ENCODE measurements around the gene PCDHGA8. TPM values are rescaled to one million over a fixed set of nuclear protein-coding genes. Genes with fewer than 3 reads are reported as not detected.

PCDHGA8 gene
- total RNA-seq, 3 donors from 2014 or later (not counting 1 experiment from before 2014, with no cell fraction given), result 0.07 to 0.28 (median 0.09) TPM

DNA sequence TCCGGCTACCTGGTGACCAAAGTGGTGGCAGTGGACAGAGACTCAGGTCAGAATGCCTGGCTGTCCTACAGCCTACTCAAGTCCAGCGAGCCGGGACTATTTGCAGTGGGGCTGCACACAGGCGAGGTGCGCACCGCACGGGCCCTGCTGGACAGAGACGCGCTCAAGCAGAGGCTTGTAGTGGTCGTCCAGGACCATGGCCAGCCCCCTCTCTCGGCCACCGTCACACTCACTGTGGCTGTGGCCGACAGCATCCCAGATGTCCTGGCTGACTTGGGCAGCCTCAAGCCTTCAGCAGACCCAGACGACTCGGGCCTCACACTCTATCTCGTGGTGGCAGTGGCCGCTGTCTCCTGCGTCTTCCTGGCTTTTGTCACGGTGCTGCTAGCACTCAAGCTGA, 35.5 kb upstream of the PCDHGA8 start:
- Mint-ChIP-seq H3K4me3 (no peak overlapping the region), H3K27me3 (ENCODE audit: low read depth in 2 of 2) (peaks cover 51 to 81% of the 10 kb centered on the region in 2 donors), H3K4me1 (peaks cover 5% of the 10 kb centered on the region in 2 donors), H3K9me3 (peaks cover 0 to 3% of the 10 kb centered on the region in 2 donors), H3K36me3 (peaks cover 36% of the 10 kb centered on the region), H3K27ac (no peak overlapping the region)
- no peak for ATAC-seq
- Histone ChIP-seq H3K27me3 (ENCODE audit: control insufficient read depth, insufficient read depth, low read length) (peaks cover 51% of the 10 kb centered on the region), H3K4me1 (ENCODE audit: control insufficient read depth, insufficient read depth, low read length) (peaks cover 5% of the 10 kb centered on the region), H3K4me3 (ENCODE audit: low read length) (no peak overlapping the region), H3K9me3 (ENCODE audit: control insufficient read depth, insufficient read depth, low read length) (peaks cover 32% of the 10 kb centered on the region), H3K36me3 (ENCODE audit: control insufficient read depth, insufficient read depth, low read length) (no peaks in the 10 kb centered on the region), H3K27ac (ENCODE audit: low read length) (no peak overlapping the region)
- intact Hi-C loops (cut with micrococcal nuclease), result no loop called here
- TF ChIP-seq, protein P1, sequence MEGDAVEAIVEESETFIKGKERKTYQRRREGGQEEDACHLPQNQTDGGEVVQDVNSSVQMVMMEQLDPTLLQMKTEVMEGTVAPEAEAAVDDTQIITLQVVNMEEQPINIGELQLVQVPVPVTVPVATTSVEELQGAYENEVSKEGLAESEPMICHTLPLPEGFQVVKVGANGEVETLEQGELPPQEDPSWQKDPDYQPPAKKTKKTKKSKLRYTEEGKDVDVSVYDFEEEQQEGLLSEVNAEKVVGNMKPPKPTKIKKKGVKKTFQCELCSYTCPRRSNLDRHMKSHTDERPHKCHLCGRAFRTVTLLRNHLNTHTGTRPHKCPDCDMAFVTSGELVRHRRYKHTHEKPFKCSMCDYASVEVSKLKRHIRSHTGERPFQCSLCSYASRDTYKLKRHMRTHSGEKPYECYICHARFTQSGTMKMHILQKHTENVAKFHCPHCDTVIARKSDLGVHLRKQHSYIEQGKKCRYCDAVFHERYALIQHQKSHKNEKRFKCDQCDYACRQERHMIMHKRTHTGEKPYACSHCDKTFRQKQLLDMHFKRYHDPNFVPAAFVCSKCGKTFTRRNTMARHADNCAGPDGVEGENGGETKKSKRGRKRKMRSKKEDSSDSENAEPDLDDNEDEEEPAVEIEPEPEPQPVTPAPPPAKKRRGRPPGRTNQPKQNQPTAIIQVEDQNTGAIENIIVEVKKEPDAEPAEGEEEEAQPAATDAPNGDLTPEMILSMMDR (IDR thresholded peaks at IDR 0.05), result no peak
- 51% methylated on average over 19 of the region's 19 CpGs for WGBS (ENCODE audit: insufficient coverage)
- no peak for DNase-seq

DNA sequence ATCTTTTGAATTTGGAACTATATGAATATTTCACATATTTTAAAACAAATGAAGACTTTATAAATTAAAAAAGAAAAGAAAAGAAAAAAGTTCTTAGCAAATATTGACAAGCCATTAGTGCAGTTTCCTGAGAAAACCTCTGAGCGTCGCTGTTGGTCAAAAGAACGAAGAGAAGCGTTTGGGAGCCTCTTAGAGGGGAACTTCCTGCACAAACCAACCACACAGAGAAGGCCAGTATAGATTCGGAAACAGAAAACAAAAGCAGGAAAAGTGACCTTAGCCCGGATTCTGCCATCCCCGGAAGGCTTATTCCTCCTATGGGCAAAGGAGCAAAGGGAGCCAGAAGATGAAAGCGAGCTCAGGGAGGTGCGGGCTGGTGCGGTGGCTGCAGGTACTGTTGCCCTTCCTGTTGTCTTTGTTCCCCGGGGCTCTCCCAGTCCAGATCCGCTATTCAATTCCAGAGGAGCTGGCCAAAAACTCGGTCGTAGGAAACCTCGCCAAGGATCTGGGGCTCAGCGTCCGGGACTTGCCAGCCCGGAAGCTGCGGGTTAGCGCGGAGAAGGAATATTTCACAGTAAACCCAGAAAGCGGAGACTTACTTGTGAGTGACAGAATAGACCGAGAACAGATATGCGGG, 32.5 kb upstream of the PCDHGA8 start, which contains the start of gene PCDHGB2:
Gene PCDHGB2, plus strand, starts transcription at position 205 of the 637 bp plus-strand sequence. Its CDS starts 142 bp downstream, at position 347.
- H3K9me3 Mint-ChIP-seq, result peaks cover 4 to 10% of the 10 kb centered on the region in 2 donors
- peaks cover 35% of the 10 kb centered on the region for H3K36me3 Mint-ChIP-seq

DNA sequence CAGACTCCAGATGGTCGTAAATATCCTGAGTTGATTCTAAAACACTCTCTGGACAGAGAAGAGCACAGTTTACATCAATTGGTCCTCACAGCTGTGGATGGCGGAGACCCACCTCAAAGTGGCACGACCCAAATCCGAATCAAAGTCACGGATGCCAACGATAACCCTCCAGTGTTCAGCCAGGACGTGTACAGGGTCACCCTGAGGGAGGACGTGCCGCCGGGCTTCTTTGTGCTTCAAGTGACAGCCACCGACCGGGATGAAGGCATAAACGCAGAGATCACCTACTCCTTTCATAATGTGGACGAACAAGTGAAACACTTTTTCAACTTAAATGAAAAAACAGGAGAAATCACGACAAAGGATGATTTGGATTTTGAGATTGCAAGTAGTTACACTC, 31.7 kb upstream of the PCDHGA8 start:
- TF ChIP-seq, protein P1 (IDR thresholded peaks at IDR 0.05), result no peak
- Mint-ChIP-seq H3K4me1 (peaks cover 5% of the 10 kb centered on the region in 2 donors), H3K4me3 (no peak overlapping the region), H3K9me3 (peaks cover 4 to 10% of the 10 kb centered on the region in 2 donors), H3K27me3 (ENCODE audit: low read depth in 2 of 2) (peaks cover 59 to 80% of the 10 kb centered on the region in 2 donors), H3K36me3 (peaks cover 43% of the 10 kb centered on the region), H3K27ac (no peak overlapping the region)
- DNase-seq (no peak), ATAC-seq (no peak)
- Histone ChIP-seq H3K27me3 (ENCODE audit: control insufficient read depth, insufficient read depth, low read length) (peaks cover 63% of the 10 kb centered on the region), H3K4me3 (ENCODE audit: low read length) (no peak overlapping the region), H3K4me1 (ENCODE audit: control insufficient read depth, insufficient read depth, low read length) (no peaks in the 10 kb centered on the region), H3K9me3 (ENCODE audit: control insufficient read depth, insufficient read depth, low read length) (peaks cover 40% of the 10 kb centered on the region), H3K36me3 (ENCODE audit: control insufficient read depth, insufficient read depth, low read length) (no peaks in the 10 kb centered on the region), H3K27ac (ENCODE audit: low read length) (no peak overlapping the region)
- intact Hi-C loops (cut with micrococcal nuclease), result no loop called here
- 46% methylated on average over 13 of the region's 15 CpGs for WGBS (ENCODE audit: insufficient coverage)

More for the DNA sequence above, 32.5 kb upstream of the PCDHGA8 start, which contains the start of gene PCDHGB2:
- peaks cover 62% of the 10 kb centered on the region for H3K27me3 ChIP-seq (ENCODE audit: control insufficient read depth, insufficient read depth, low read length)
- 26% methylated on average over 24 of the region's 24 CpGs for WGBS (ENCODE audit: insufficient coverage)
- peak within 1 kb of the TSS; percentile 5 to 62 for H3K27ac Mint-ChIP-seq
- H3K27me3 Mint-ChIP-seq (ENCODE audit: low read depth in 2 of 2), result peaks cover 57 to 77% of the 10 kb centered on the region in 2 donors
- DNase-seq (peak in 1 of 2 donors; percentile 61), ATAC-seq (peak in 2 of 3 donors; percentile 56 to 69)
- H3K27ac ChIP-seq (ENCODE audit: low read length), result no peak within 1 kb of the TSS
- H3K4me1 ChIP-seq (ENCODE audit: control insufficient read depth, insufficient read depth, low read length), result peaks cover 4% of the 10 kb centered on the region
- H3K36me3 ChIP-seq (ENCODE audit: control insufficient read depth, insufficient read depth, low read length), result no peaks in the 10 kb centered on the region
- H3K4me1 Mint-ChIP-seq, result peaks cover 5% of the 10 kb centered on the region in 2 donors
- H3K9me3 ChIP-seq (ENCODE audit: control insufficient read depth, insufficient read depth, low read length), result peaks cover 35% of the 10 kb centered on the region
- intact Hi-C loops (cut with micrococcal nuclease), result no loop called here
- peak within 1 kb of the TSS; percentile 26 for H3K4me3 ChIP-seq (ENCODE audit: low read length)
- TF ChIP-seq, protein P1 (IDR thresholded peaks at IDR 0.05), result peak; percentile 36
- peak within 1 kb of the TSS; percentile 89 for H3K4me3 Mint-ChIP-seq
